ENCODE measurements around the gene GNG10. TPM values are rescaled to one million over a fixed set of nuclear protein-coding genes. Genes with fewer than 3 reads are reported as not detected.
"Not testable (repeated sequence)": the region's sequence is repeated elsewhere in the genome, so short reads cannot be mapped to it uniquely, and the experiment has no call there.

GNG10 gene
- total RNA-seq, result 13.2 TPM

DNA sequence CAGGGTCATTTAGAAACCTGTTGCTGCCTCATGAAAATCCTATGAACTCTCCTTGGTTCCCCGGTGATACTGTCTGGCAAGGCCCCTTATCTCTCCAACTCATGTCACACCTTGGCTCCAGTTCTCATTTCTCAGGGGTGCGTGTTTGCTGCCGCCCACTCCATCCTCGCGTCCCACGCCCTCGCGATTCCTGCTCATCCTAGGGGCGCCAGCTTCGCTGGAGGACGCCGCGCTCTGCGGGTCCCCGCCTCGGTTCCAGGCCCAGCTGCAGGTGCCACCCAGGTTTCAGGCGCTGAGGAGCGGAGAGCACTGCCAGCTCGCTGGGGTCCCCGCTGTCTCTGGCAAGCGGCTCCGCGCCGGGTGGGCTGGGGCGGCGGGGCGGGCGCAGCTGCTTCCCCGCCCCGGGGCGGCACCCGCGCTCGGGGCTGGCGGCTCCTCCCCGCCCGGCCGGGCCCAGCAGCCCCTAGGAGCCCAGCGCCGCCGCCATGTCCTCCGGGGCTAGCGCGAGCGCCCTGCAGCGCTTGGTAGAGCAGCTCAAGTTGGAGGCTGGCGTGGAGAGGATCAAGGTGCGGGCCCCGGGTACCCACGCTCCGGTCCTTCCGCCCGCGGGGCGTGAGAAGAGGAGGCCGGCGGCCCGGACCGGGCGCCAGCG is at the start of gene GNG10:
GNG10 (plus strand) TSS at position 456 of the 652 bp plus-strand sequence; CDS start at position 486, 30 bp downstream.
- peak; percentile 36 to 73 (median 60) for DNase-seq (ENCODE audit: low read depth in 2 of 3, low spot score in 2 of 3)

DNA sequence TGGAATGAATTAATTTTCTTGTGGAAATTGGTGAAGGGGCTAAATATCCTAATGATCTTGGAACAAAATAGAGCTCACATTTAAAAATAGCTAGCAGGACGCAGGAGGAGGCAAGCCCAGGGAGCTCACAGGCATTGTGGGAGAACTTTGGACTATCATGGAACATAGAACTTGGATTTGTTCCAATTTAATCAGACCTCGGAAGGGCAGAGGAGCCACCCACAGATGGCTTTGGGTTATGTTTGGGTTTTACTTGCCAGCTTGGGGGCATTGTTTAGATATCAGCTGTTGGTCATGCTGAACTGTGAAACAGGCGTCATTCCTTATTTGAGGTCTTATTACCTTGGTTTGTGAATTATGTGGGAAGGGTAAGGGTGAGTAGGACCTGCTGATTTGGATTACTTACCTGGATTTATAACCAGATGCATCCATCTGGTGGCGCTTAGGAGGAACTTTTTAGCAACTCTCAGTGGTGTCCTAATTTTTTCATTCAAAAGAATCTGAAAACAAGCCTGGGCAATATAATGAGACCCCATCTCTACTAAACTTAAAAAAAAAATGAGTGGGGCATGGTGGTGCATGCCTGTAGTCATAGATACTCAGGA is 47.9 kb upstream of the GNG10 start:
- DNase-seq (ENCODE audit: low read depth in 2 of 3, low spot score in 2 of 3), result no peak

DNA sequence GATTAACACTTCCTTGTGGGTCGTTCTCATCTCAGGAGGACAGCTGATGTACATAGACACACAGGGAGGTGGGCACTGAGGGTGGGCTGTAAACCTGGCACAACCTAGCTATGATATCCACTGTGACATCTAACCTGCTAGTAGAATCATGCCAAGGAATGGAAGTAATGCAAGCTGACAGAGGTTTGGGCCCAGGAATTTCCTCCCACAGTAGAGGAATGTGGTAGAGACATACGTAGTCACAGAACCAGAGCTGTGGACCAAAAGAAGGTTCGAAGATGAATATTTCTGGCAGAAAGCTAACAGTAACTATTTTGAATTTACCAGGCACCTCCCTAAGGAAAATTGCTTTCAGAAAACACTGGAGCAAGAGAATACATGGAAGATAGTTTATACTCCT is 45.5 kb upstream of the GNG10 start:
- no peak for DNase-seq (ENCODE audit: low read depth in 2 of 3, low spot score in 2 of 3)

DNA sequence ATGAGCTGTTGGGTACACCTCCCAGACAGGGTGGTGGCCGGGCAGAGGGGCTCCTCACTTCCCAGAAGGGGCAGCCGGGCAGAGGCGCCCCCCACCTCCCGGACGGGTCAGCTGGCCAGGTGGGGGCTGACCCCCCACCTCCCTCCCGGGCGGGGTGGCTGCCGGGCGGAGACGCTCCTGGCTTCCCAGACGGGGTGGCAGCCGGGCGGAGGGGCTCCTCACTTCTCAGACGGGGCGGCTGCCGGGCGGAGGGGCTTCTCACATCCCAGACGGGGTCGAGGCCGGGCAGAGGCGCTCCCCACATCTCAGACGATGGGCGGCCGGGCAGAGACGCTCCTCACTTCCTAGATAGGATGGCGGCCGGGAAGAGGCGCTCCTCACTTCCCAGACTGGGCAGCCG is 44.1 kb upstream of the GNG10 start:
- DNase-seq (ENCODE audit: low read depth in 2 of 3, low spot score in 2 of 3), result not testable (repeated sequence)

DNA sequence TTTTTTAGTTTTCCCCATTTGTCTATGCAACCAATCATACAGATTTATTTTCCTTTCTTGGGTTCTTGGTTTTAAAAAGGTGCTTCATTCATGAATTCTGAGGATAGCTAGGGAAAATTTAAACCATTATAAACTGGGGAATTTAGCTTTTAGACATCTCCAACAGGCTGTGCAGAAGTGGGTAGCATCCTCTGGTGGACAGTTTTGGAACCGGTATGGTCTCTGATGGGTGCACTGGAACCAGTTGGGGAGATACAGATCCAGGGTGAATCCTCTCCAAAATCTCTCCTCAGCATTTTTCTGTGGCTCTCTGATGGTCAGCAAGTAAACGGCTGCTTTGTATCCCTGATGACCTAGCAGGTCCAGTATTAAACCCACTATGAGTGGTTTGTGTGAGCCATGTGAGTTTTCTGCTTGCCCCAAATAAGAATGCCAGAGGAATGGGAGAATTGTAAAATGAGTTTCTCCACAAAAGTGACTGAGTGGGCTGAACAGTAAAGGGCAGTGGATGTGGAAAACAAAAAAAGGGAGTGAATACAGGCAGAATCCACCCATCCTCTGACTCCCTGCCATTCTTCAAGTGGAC is 39.4 kb upstream of the GNG10 start:
- peak in 2 of 3 donors; percentile 29 to 55 for DNase-seq (ENCODE audit: low read depth in 2 of 3, low spot score in 2 of 3)

DNA sequence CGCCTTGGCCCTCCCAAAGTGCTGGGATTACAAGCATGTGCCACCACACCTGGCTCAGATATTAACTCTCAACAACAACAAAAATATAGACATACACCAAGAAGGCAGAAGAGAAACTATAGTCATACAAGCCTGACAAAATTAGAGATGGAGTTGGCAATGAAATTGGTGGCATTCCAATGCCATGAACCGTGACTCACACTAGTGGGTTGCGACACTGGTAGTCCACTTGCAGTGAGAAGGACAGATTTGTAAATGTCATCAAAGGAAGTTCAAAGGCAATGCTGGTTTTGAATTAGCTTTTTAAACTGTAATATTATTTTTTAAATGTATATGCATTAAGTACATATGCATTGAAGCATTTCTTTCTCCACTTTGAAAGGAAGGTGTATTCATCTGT is 38.8 kb upstream of the GNG10 start:
- no peak for DNase-seq (ENCODE audit: low read depth in 2 of 3, low spot score in 2 of 3)

DNA sequence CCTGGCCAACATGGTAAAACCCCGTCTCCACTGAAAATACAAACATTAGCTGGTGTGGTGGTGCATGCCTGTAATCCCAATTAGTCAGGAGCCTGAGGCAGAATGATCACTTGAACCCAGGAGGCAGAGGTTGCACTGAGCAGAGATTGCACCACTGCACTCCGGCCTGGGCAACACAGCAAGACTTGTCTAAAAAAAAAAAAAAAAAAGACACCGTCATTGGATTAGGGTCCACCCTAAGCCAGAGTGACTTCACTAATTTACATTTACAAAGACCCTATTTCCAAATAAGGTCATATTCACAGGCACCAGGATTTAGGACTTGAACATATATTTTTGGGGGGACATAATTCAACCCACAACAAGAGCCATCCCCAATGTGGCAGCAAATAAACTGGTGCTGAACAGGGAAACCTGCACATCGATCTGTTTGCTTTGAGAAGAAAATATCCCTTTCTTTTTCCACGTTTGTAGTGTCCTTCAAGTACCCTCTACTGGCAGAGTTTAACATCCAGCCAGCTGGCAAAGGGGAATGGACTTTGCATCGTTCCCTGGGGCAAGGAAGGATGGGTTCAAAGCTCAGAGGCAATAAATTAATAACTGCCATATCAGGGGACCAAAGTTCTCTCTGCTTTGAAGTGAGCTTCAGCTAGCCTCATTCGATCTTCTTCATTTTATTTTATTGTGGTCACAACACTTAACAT is 34.0 kb upstream of the GNG10 start:
- no peak for DNase-seq (ENCODE audit: low read depth in 2 of 3, low spot score in 2 of 3)

DNA sequence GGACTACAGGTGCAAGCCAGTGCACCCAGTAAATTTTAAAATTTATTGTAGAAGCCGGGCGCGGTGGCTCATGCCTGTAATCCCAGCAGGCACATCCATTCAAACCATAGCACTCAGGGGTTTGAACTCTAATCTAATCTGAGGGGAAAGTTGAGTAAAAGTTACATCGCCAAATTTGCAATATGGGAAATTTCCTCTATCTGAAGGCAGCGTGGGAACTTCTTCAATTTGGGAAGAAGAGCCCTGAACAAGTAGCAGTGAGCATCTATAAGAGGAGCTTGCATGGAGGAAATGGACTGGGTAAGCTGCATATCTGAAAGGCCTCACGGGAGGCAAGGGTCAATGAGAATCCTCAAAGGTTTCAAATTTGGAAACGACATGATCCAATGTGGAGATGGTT is 33.0 kb upstream of the GNG10 start:
- no peak for DNase-seq (ENCODE audit: low read depth in 2 of 3, low spot score in 2 of 3)

DNA sequence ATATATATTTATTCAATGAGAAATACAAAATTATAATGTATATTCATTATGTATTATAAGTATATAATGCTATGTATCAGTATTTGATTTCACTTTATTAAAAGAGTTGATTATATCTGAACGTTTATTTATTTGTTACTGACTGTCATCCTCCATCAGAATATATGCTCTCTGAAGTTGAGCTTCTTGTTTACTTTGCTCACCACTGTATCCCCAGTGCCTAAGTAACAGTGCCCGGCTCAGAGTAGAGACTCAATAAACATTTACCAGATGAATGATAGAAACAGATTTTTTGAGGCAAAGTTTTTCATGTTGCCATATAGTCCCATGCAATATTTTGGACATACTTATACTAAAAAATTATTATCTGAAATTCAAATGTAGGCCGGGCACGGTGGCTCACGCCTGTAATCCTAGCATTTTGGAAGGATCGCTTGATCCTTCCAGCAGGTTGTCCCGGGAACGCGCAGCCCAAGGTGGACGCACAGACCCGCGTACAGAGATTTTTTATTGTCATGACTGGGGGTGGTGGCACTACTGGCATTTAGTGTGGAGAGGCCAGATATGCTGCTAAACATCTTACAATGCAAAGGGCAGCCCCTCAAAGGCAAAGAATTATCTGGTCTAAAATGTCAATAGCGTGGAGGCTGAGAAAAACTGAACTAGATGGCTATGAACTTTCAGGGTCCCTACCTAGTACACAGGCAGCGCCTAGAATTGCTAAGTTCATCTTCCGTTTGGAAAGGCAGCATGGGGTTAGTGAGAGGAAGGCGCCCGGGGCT is 31.0 kb upstream of the GNG10 start:
- DNase-seq (ENCODE audit: low read depth in 2 of 3, low spot score in 2 of 3), result no peak

DNA sequence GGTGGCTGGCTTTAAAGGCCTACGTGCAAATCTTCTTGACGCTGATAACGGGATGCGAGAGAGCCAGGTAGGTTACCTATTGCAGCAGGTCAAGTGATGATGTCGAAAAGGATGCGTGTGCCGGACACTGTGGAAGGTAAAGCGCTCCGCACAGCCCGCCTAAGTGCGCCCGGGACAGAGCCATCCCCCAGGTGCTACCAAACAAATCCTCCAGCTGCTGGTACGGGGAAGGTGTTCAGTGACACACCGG is 30.5 kb upstream of the GNG10 start:
- DNase-seq (ENCODE audit: low read depth in 2 of 3, low spot score in 2 of 3), result no peak

DNA sequence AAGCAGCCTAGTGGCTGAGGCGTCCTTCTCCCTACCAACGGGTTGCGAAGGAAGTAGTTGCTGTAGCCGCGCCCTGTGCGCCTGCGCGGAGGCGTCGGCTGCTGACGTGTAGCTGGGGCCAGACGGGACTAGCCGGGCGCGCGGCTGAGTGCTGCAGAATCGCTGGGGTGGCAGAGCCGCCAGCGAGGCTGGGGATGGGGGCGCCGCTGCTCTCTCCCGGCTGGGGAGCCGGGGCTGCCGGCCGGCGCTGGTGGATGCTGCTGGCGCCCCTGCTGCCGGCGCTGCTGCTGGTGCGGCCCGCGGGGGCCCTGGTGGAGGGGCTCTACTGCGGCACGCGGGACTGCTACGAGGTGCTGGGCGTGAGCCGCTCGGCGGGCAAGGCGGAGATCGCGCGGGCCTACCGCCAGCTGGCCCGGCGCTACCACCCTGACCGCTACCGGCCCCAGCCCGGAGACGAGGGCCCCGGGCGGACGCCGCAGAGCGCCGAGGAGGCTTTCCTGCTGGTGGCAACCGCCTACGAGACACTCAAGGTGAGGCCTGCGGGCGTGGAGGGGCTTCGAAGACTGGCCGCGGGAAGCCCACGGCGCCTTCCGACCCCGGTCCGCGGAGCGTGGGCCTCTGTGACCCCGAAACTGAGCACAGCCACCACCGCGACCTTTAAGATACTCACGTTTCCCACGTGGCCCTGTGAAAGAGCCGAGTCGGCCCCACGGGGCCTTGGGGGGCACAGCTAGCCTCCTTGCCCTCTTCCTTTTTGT is 30.0 kb upstream of the GNG10 start, which contains the start of gene DNAJC25:
DNAJC25 (plus strand) TSS at position 121 of the 758 bp plus-strand sequence; CDS start at position 195, 74 bp downstream.
- DNase-seq (ENCODE audit: low read depth in 2 of 3, low spot score in 2 of 3), result peak; percentile 95 to 99 (median 98)

DNA sequence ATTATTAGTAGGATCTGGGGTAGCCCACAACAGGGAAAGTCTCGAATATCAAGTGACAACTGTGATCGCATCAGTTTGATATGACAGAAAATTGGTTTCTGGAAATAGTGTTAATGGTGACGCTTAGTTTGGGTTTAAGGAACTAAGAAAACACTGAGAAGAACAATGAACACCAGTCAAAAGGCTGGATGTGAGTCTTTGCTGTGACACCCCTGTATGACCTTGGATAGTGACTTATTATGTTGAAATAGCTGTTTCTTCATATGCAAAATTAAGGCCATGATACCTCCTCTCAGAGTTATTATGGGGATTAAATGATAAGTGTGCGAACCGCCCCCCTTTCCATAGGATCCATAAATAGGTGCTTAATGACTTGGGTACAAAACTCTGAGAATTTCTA is 29.3 kb upstream of the GNG10 start:
- DNase-seq (ENCODE audit: low read depth in 2 of 3, low spot score in 2 of 3), result peak in 1 of 3 donors; percentile 12

DNA sequence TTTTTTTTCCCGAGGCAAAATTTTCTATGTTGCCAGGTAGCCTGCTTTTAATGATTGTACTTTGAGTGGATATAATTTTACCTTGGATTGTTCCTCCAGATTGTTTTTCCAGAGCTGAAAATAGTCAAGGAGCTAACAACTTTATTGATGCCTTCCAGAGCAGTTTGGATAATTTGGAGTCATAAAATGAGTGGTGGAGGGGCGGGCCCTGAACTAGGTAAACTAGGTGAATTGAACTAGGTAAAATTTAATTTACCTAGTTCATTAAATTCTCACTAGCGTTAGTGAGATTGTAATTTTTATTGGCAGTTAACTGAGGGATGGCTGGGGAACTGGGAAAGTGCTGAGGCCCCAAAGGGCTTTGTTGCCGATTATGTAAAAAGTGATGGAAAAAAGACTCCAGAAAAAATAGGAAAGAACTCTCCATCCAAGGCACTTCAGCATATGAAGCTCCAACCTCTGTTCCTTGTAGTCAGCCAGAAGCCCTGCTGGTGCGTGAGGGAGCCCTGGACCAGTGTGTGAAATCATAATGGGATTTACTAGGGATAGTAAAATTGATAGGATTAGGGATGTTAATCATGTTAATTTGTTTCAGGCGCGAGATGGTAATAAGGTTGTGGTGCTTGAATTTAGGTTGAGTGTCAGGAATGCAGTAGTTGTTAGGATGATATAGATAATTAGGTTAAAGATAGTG is 28.6 kb upstream of the GNG10 start:
- no peak for DNase-seq (ENCODE audit: low read depth in 2 of 3, low spot score in 2 of 3)

DNA sequence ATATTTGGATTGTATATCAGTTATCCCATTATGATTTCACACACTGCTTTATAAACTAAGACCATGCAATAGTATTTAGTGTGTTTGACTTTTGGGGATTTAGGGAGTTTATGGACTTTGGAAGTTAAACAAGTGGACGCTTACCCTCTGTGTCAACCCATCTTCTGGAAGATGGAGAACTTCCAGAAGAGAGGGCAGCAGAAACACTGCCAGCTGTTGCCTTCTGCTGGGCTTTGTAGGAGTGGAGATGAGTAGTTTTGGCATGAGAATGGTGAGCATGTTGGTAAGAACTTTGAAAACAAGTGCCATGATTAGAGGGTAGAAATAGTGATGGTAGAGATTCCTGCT is 28.0 kb upstream of the GNG10 start:
- DNase-seq (ENCODE audit: low read depth in 2 of 3, low spot score in 2 of 3), result no peak

DNA sequence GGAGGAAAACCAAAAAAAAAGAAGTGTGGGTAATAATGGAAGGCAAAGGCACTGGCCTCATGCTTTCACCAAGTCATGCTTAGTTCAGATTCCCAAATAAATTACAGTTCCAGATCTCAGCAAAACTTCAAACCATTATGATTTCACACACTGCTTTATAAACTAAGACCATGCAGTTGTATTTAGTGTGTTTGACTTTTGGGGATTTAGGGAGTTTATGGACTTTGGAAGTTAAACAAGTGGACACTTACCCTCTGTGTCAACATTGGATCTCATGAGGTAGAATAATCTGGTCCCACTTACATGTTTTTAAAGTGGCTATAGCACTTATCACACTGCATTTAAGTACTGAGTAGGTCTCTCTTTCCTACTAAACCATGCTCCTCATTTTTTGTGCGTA is 26.5 kb upstream of the GNG10 start:
- no peak for DNase-seq (ENCODE audit: low read depth in 2 of 3, low spot score in 2 of 3)

DNA sequence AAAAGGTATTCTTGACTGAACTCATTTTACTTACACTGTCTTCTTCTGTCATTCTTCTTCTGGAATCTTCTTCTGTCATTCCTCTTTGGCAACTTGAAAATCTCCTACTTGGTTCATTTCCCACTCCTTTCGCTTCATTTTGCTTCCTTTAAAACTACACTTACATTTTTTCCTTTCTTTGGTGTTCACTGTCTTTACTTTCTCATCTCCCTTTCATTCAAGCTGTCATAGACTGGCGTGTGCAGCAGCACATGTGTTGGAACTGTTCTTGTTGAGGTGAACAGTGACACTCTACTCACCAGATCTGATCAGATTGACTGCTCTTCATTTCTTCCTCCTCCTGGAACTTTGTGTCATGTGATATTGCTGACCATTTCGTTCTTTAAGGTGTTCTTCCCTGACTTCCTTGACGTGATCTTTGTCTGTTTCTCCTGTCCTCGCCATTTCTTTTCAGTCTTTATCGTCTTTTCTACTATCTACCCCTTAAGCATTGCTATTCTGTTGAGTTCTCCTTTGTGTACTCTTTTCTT is 23.9 kb upstream of the GNG10 start:
- no peak for DNase-seq (ENCODE audit: low read depth in 2 of 3, low spot score in 2 of 3)

DNA sequence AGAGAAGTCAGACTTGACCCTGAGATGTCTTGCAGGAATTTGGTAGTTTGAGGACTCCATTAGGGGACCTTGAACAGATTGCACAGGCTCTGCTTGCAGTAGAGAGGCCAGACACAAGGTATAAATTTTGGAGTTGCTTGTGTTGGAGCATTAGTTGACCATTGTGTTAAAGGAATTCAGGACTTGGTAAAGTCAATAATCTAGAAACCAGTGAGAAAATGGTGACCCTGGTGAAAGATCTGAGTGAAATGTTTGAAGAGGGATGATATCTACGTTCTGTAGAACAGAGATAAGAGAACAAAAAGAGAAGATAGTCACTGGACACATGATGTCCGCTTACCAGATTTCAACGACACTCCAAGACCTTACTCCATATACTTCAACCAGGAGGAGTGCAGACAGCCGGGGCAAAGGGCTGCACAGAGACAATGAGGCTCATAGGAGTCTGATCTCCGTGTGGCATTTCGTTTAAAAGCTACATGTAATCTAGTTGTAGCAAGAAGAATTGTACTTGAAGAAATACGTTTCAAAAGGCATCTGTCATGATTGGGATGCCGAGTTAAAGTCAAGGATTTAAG is 17.1 kb upstream of the GNG10 start:
- DNase-seq (ENCODE audit: low read depth in 2 of 3, low spot score in 2 of 3), result no peak

DNA sequence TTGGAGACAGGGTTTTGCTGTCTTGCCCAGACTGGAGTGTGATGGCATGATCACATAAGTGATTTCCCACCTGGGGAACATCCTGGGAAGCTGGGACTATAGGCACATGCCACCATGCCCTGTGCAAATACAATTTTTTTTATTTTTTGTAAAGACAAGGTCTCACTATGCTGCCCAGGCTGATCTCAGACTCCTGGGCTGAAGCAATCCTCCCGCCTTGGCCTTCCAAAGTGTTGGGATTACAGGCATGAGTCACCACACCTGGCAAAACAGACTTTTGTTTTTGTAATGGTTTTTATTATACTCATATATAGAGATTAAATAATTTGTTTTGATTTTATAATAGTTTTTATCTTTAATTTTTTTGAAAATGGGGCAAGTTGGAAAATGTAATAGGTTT is 15.6 kb upstream of the GNG10 start:
- no peak for DNase-seq (ENCODE audit: low read depth in 2 of 3, low spot score in 2 of 3)

DNA sequence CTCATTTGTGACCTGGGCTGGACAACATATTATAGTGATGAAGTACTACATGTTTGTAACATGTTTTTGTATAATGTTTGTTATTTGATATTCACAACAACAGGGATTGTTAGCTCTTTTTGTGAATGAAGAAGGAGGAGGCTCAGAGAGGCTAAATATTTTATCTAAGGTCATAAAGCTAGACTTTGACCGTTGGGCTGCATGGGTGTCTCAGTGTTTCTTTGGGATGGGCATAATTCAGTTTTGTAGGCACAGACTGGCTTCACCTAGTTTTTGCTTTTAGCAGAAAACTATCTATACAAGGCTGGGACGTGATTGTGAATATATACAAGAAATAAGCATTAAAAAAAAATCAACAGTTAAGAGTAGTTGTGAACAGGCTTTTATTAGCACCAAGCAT is 15.0 kb upstream of the GNG10 start:
- no peak for DNase-seq (ENCODE audit: low read depth in 2 of 3, low spot score in 2 of 3)
